PC-9 (cell line): Measurements from ENCODE around the gene SOX10. TPM values are rescaled to one million over a fixed set of nuclear protein-coding genes. Genes with fewer than 3 reads are reported as not detected.

Experiments used
- BruUV-seq: library from RNA; stranded (reverse); fragments of 400-500 nt; replicated peaks from 2 replicates; lab custom pipeline; 2021; lab: Mats Ljungman, UMichigan
- CTCF ChIA-PET: fragments of 300-600 bp; sonication (Branson Sonifier 250); formaldehyde crosslinking; loops from one replicate; lab custom pipeline; 2022; ENCODE audit warnings: antibody characterized with exemption; lab: Charles Lee
- POLR2A ChIA-PET: fragments of 300-600 bp; sonication (Branson Sonifier 250); formaldehyde crosslinking; loops from one replicate; lab custom pipeline; 2022; ENCODE audit warnings: antibody characterized with exemption; ENCODE audit not compliant: unreplicated experiment; lab: Charles Lee
- DNase-seq, 2 experiments: peaks; one replicate each; pipeline versions ENCODE4 v3.0.0 to v3.0.0-alpha.2; 2015 to 2022; ENCODE audit warnings: mixed read lengths in 1 of 2
- H2AFZ ChIP-seq: fragments of 200-600 bp; sonication (generic); 2 replicates; pipeline ENCODE4 v1.8.1; 2017; ENCODE audit warnings: antibody characterized with exemption
- H3F3A ChIP-seq: fragments of 200-600 bp; sonication (generic); 2 replicates; pipeline ENCODE4 v1.8.1; 2017; ENCODE audit warnings: antibody characterized with exemption, mild to moderate bottlenecking, low read depth; ENCODE audit not compliant: insufficient read depth
- H3K27ac ChIP-seq: fragments of 200-600 bp; sonication (generic); 2 replicates; pipeline ENCODE4 v1.6.1; 2016; ENCODE audit warnings: mixed run types
- H3K27me3 ChIP-seq: fragments of 200-600 bp; sonication (generic); 2 replicates; pipeline ENCODE4 v1.6.1; 2016; ENCODE audit warnings: low read depth, mixed run types; ENCODE audit not compliant: insufficient read depth
- H3K36me3 ChIP-seq: fragments of 200-600 bp; sonication (generic); 2 replicates; pipeline ENCODE4 v1.6.1; 2016; ENCODE audit warnings: low read depth, mixed run types
- H3K4me1 ChIP-seq: fragments of 200-600 bp; sonication (generic); replicated peaks from 2 replicates; pipeline ENCODE4 v1.6.1; 2016; ENCODE audit warnings: mixed run types; ENCODE audit not compliant: insufficient read depth
- H3K4me2 ChIP-seq: fragments of 200-600 bp; sonication (generic); 2 replicates; pipeline ENCODE4 v1.6.1; 2017; ENCODE audit warnings: mixed run types
- H3K4me3 ChIP-seq: fragments of 200-600 bp; sonication (generic); 2 replicates; pipeline ENCODE4 v1.6.1; 2016; ENCODE audit warnings: mixed run types
- H3K79me2 ChIP-seq: fragments of 200-600 bp; sonication (generic); 2 replicates; pipeline ENCODE4 v1.6.1; 2017; ENCODE audit warnings: low read depth, mixed run types
- H3K9me2 ChIP-seq: fragments of 200-600 bp; sonication (generic); 2 replicates; pipeline ENCODE4 v1.8.1; 2017; ENCODE audit warnings: mild to moderate bottlenecking; ENCODE audit not compliant: insufficient read depth
- H3K9me3 ChIP-seq: fragments of 200-600 bp; sonication (generic); 2 replicates; pipeline ENCODE4 v1.8.1; 2016; ENCODE audit warnings: low read depth; ENCODE audit not compliant: insufficient read depth
- H4K20me1 ChIP-seq: fragments of 200-600 bp; sonication (generic); 2 replicates; pipeline ENCODE4 v1.8.1; 2017; ENCODE audit not compliant: insufficient read depth
- EZH2 ChIP-seq: fragments of 200-600 bp; sonication (generic); IDR thresholded peaks from 2 replicates; pipeline ENCODE4 v1.8.0; 2017; ENCODE audit warnings: antibody characterized with exemption, low read depth
- intact Hi-C: fragments of 100-400 bp; cut with micrococcal nuclease; formaldehyde crosslinking; loops from one replicate; pipeline ENCODE4 v1.10.0; 2022; ENCODE audit not compliant: unreplicated experiment
- total RNA-seq: library from RNA; stranded (reverse); gene quantifications from 2 replicates; pipeline ENCODE4 v1.2.3, GENCODE V29; 2021
- TF ChIP-seq, protein P1 (sequence below): fragments of 200-600 bp; sonication (generic); conservative IDR thresholded peaks from 2 replicates; pipeline ENCODE4 v1.6.1; 2017; ENCODE audit warnings: mixed run types, antibody characterized with exemption, mild to moderate bottlenecking, moderate library complexity

The SOX10 gene
- total RNA-seq, 1 experiment from 2014 or later, result not detected

DNA sequence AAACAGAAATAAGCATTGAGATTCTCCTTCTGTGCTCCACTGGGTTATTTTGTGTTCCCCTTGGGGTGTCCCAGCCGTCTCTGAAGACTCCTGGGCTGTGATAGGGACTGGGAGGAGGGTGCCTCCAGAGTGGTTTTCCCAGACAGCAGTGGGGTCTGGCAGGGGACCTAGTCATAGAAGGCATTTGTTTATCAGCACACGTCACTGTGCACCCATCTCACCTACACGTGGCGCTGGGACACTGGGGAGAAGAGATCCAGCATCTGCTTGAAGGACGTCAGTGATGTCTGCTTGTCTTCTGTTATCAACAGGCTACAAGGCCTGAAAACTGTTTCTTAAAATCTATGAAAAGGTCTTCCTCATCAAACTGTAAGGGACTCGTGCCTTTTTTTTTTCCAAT lies 38.7 kb upstream of the SOX10 start:
- no peak overlapping the region for H2AFZ ChIP-seq
- no peaks in the 10 kb centered on the region for H3K36me3 ChIP-seq
- no peak overlapping the region for H3K27ac ChIP-seq
- TF ChIP-seq, protein P1, sequence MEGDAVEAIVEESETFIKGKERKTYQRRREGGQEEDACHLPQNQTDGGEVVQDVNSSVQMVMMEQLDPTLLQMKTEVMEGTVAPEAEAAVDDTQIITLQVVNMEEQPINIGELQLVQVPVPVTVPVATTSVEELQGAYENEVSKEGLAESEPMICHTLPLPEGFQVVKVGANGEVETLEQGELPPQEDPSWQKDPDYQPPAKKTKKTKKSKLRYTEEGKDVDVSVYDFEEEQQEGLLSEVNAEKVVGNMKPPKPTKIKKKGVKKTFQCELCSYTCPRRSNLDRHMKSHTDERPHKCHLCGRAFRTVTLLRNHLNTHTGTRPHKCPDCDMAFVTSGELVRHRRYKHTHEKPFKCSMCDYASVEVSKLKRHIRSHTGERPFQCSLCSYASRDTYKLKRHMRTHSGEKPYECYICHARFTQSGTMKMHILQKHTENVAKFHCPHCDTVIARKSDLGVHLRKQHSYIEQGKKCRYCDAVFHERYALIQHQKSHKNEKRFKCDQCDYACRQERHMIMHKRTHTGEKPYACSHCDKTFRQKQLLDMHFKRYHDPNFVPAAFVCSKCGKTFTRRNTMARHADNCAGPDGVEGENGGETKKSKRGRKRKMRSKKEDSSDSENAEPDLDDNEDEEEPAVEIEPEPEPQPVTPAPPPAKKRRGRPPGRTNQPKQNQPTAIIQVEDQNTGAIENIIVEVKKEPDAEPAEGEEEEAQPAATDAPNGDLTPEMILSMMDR, result no peak
- no peak for TF ChIP-seq EZH2
- H3K4me3 ChIP-seq, result no peak overlapping the region
- DNase-seq, result no peak
- intact Hi-C loops, result no loop called here
- peaks cover 20% of the 10 kb centered on the region; the same call in 1 of the 2 replicates for H3K27me3 ChIP-seq
- POLR2A ChIA-PET, result no interaction called here
- H3K4me2 ChIP-seq, result no peak overlapping the region
- no peaks in the 10 kb centered on the region for H3K4me1 ChIP-seq
- H4K20me1 ChIP-seq, result no peaks in the 10 kb centered on the region
- no peaks in the 10 kb centered on the region for H3K9me2 ChIP-seq
- no TSS peak for BruUV-seq
- no peaks in the 10 kb centered on the region for H3F3A ChIP-seq
- no peaks in the 10 kb centered on the region for H3K79me2 ChIP-seq
- H3K9me3 ChIP-seq, result no peaks in the 10 kb centered on the region
- CTCF ChIA-PET, result no interaction called here

DNA sequence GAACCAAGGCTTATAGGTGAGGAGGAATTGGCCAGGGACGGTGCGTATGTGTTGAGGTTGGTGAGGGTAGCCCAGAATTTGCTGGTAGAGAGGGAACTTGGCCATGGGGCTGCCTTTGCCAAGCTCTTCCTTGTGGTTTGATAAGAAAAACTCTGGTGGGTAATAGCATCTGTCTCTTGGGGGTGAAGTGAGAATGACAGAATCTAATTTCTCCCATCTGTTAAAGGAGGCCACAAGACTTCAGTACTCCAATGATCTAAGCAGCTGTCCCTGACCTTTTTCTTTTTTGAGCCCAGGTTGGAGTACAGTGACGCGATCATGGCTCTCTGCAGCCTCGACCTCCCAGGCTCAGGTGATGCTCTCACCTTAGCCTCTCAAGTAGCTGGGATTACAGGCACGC lies 36.9 kb upstream of the SOX10 start:
- intact Hi-C loops, result no loop called here
- TF ChIP-seq EZH2, result no peak
- TF ChIP-seq, protein P1, result no peak
- POLR2A ChIA-PET, result no interaction called here
- CTCF ChIA-PET, result no interaction called here
- H3K27ac ChIP-seq, result no peak overlapping the region
- H4K20me1 ChIP-seq, result no peaks in the 10 kb centered on the region
- H2AFZ ChIP-seq, result no peak overlapping the region
- no TSS peak for BruUV-seq
- no peaks in the 10 kb centered on the region for H3K4me1 ChIP-seq
- no peaks in the 10 kb centered on the region for H3K36me3 ChIP-seq
- no peaks in the 10 kb centered on the region for H3K9me2 ChIP-seq
- no peak for DNase-seq
- H3K4me2 ChIP-seq, result no peak overlapping the region
- peaks cover 18% of the 10 kb centered on the region; the same call in 1 of the 2 replicates for H3K27me3 ChIP-seq
- no peaks in the 10 kb centered on the region for H3F3A ChIP-seq
- H3K9me3 ChIP-seq, result no peaks in the 10 kb centered on the region
- H3K4me3 ChIP-seq, result no peak overlapping the region
- no peaks in the 10 kb centered on the region for H3K79me2 ChIP-seq

DNA sequence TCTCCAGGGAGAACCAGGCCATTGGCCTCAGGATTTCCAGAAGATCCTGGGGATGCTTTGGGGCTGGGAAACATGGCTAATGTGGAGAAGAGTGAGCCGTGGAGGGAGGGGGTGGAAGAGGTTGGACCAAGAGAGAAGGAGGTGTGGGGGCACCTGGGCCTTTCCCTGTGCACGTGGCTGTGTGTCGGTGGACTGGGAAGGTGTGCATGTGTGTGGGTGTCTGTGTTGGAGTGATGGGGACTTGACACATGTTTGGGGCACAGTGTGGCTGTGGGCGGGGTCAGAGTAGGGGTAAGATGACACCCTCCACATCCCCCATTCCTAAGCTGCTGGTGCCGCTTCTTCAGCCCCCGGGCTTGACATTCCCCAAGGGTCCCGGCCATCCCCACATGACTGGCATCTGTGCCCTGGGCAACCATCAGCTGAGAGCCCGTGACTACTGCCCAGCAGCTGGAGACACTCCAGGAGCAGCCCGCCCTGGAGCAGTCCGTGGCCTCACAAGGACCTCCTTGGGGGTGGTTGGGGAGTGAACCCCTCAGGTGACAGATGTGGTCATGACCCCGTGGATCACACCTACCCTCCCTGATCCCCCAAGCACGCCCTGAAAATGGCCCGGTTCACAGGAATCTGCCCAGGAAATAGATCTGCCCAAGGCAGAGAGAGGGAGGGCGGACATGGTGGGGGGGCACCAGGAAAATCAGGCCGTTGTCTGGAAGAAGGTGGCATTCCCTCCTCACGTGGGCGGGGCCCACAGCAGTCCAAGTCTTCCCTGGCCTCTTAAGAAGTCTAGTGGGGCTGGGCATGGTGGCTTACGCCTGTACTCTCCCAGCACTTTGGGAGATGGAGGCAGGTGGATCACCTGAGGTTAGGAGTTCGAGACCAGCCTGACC lies 34.8 kb upstream of the SOX10 start:
- no peak for TF ChIP-seq EZH2
- TF ChIP-seq, protein P1, result no peak
- Histone ChIP-seq H3K79me2 (no peaks in the 10 kb centered on the region), H3K9me3 (no peaks in the 10 kb centered on the region; the same call in 1 of the 2 replicates), H3K27ac (no peak overlapping the region), H3K9me2 (no peaks in the 10 kb centered on the region), H3K4me1 (no peaks in the 10 kb centered on the region), H3K4me3 (no peak overlapping the region), H4K20me1 (no peaks in the 10 kb centered on the region), H2AFZ (no peak overlapping the region), H3F3A (no peaks in the 10 kb centered on the region), H3K36me3 (no peaks in the 10 kb centered on the region), H3K27me3 (peaks cover under 1% of the 10 kb centered on the region; the same call in 1 of the 2 replicates), H3K4me2 (no peak overlapping the region)
- DNase-seq, result no peak
- no TSS peak for BruUV-seq
- POLR2A ChIA-PET, result no interaction called here
- intact Hi-C loops, result no loop called here
- CTCF ChIA-PET, result interaction anchor here (0.7 kb wide), 1 partner anchor 1156 kb away, joined by 6 read pairs; no protein-coding TSS in a partner anchor
